Esophagus mucosa (tissue), 1 donor: ENCODE measurements around the gene NOP16. TPM values are rescaled to one million over a fixed set of nuclear protein-coding genes. Genes with fewer than 3 reads are reported as not detected.

Experiments used
- ATAC-seq: fragments of 200-7000 bp; cut with Tn5 transposase; one replicate; pipeline ENCODE4 v1.9.1; 2020
- total RNA-seq: library from RNA; stranded (reverse); gene quantifications from one replicate; pipeline ENCODE4 v1.2.4, GENCODE V29; 2023
- donor health status: DM: yes; HTN: yes; CAD: no.

NOP16 gene
- total RNA-seq, 1 donor from 2014 or later: 39.5 TPM

DNA sequence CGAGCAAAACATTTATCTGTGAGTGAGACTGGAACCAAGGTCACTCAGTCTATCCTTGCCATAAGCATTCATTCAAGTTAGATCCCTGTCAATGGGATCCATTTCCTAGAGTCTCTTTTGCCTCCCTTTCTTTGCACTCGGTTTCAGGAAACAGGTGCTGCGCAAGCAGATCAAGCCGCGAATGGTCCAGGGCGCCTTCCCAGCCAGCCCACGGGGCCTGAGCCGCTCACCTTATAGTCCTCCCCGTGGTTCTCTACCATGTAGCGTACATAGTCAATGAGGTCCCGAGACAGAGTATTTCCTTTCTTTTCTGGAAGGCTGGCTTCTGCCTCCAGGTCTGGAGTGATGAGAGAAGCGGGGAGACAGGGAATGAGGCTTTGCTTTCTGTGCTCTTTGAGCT is 3.4 kb downstream of the NOP16 start:
- no peak for ATAC-seq

DNA sequence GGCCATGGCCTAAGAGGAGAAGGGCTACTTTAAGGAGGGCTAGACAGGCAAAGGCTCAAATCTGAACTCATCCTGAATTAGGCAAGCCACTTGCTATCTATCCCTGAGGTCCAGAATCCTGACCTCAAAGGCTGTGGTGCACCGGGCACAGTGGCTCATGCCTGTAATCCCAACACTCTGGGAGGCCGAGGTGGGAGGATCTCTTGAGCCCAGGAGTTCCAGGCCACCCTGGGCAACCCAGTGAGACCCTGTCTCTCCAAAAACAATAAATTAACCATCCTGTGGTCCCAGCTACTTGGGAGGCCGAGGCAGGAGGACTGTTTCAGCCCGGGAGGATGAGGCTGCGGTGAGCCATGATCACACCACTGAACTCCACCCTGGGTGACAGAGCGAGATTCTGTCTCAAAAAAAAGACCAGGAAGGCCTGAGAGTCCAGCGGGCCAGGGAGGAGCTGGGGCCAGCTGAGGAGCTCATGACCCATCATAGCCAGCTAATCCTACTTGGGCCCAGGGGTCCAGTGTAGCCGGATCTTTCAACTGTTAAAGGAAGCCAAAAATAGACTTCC is 4.0 kb downstream of the NOP16 start:
- ATAC-seq: no peak

DNA sequence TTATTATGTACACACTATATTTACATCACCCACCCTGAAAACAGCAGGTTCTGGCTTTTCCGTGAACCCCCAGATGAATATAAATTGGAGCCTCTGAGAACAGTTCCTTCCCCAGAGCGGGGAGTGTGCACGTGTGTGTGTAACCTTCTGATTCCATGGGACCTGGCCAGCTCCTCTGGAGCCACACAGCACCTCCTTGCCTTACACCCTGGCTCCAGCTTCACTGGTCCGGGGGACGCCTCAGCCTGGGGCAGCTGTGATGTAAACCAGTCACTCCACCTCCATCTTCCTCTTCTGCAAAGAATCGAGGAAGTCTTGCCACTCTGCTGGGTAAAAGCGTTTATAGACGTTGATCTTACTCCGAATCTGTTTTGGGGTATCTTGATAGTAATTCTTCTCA is 4.4 kb downstream of the NOP16 start:
- no peak for ATAC-seq

DNA sequence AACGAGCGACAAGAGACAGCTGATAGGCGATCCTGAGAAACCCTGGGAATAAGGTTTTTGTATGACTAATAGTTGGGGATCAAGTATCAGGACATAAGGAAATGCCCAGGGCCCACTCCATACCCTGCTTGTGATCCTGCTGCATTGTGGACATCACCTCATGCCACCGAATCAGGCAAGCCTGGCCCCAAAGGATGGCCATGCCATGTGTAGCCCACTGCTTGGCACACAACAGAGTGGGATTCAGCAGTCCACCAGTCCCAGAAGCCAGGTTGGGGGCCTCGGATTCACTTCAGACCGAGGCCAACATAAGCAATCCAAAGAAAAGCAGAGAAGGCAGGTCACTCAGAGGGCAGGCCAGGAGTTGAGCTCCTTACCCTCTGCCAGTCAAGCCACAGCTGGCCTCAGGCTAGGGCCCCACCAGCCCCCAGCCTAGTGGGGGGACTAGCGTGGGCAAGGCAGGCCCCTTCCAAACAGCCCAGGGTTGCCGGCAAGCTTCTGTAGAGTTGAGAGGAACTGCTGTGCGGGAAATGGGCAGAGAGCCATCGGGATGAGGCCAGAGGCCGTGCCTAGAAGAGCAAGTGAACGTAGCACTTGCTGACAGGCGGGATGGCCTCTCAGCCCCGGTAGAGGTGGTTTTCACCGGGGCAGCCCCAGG is 5.0 kb downstream of the NOP16 start:
- no peak for ATAC-seq

DNA sequence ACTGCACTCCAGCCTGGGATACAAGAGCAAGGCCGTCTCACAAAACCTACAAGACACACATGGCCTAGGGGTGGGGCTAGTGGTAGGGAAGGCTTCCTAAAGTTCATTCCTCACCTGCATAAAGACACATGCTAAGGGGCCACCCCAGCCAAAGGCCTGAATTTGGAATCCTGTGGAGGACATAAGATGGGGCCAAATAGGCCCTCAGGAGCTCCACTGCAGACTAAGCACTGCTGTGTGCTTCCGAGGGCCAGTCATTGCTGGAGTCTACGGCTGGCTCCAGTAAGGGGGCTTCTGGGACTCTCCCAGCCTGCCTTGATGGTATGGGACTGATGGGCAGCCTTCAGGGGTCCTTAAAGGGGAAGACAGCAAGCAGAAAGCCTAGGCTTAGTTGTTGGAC is 5.7 kb downstream of the NOP16 start:
- no peak for ATAC-seq

DNA sequence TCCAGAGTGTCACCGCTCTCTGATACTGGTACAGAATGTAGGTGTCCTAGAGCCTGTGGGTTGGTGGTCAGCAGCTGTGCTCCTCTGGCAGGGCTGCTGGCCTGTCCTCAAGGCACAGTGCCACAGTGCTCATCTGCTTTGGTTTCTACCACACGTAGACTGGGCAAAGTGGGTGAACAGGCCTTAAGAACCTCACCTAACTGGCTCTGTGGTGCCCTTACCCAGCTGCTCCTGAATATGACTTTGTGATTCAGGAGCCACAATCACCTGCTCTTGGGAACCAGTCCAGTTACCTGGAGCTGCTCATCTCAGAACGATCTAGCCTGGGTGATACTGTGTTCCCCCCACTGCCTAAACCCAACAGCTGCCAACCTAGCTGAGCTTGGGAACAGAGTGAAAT is 6.4 kb downstream of the NOP16 start:
- peak; percentile 49 for ATAC-seq

- no peak for ATAC-seq
These were observed 7.0 kb downstream of the NOP16 start for GRCh38 chr5:176381423-176381822.

DNA sequence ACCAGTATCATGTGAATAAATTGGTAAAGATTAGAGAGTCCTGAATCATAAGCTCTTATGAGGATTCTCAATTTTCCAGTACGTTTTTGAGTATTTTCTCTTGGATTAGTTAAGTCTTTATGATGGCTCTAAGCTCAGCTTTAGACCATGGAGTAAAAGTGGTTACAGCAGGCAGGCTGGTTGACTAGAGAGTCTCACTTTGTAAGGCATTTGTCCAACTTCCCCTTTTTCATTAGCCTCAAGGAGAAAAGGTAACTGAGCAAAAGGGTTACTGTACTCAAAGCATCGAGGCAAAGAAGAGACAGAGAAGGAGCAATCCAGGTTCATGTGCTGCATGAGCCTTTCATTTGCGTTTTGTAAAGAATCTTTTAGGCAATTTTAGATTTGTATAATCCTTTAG is 8.5 kb downstream of the NOP16 start:
- no peak for ATAC-seq

GRCh38 chr5:176373100-176373818 is 15.1 kb downstream of the NOP16 start:
- no peak for ATAC-seq

GRCh38 chr5:176371621-176372539 is 16.5 kb downstream of the NOP16 start:
- peak; percentile 69 for ATAC-seq

GRCh38 chr5:176369934-176370711 is 18.3 kb downstream of the NOP16 start:
- ATAC-seq: no peak

DNA sequence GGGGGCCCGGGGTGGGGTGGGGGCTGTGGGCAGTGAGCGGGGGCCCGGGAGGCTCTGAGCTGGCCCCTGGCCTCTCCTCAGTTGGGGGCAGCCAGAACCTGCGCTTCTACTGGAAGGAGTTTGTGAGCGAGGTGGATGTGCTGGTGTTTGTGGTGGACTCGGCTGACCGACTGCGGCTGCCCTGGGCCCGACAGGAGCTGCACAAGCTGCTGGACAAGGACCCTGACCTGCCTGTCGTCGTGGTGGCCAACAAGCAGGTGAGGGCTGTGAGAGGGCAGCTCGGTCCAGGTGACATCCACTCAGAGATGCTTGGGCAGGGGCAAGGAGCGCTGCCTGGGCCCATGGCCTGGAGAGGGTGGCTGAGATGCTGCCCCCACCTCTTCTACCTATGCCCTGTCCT is 19.7 kb downstream of the NOP16 start:
- no peak for ATAC-seq

DNA sequence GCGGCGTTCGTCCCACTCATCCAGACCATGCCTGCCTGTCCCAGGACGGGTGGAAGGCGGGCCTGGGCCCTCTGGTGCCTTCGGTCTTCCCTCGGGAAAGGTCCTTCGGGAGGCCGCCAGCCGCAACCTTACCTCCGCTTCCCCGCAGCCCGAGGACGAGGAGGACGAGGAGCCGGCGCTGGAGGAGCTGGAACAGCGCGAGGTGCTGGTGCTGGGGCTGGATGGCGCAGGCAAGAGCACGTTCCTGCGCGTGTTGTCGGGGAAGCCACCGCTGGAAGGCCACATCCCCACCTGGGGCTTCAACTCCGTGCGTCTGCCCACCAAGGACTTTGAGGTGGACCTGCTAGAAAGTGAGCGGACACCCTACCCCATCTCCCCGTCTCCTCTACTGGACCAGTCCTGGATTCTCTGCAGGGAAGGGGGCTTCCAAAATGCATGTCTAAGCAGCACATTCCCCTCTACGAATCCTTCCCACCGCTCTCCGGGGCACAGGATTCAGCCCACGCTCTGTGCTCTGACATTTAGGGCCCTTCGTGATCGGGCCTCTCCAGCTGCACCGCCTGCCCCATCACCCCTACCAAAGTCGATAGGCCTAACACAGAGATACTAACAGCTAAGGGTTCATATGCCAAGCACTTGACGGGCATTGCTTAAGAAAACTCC is 22.0 kb downstream of the NOP16 start:
- ATAC-seq: no peak

DNA sequence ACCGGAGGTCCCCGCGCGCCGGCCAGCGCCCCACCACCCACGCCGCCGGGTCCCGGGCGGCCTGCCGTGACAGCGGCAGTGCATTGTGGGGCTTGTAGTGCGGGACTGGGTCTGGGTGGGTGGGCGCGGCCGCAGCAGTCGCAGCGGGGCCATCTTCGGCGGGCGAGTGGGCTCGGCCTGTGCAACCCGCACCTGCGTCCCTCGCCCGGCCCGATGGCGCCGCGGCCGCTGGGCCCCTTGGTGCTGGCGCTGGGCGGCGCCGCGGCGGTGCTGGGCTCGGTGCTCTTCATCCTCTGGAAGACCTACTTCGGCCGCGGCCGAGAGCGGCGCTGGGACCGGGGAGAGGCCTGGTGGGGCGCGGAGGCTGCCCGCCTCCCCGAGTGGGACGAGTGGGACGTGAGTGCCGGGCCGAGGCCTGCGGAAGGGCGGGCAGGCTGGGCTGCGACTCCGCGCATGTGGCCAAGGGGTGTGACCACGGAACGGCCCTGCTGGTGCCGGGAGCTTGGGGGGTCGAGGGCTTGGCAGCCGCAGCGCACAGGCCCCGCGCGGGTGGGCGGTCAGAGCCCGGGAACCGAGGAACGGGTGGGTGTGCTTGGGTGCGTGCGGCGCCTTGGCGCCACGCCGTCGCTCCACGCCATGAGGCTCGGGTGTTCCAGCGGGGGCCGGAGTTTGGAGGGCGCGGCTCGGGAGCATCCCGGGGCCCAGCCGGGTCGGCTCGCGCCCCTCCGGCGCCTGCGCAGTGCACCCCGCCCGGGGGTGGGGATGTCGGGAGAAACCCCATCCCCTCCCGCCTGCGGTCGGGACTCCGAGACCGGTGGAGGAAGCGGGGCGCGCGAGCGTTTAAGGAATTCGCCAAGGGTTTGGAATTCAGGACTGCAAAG is 22.8 kb downstream of the NOP16 start, which contains the start of gene ARL10:
ARL10 (plus strand) TSS at position 137 of the 881 bp plus-strand sequence; CDS start at position 214, 77 bp downstream.
- peak; percentile 44 for ATAC-seq

DNA sequence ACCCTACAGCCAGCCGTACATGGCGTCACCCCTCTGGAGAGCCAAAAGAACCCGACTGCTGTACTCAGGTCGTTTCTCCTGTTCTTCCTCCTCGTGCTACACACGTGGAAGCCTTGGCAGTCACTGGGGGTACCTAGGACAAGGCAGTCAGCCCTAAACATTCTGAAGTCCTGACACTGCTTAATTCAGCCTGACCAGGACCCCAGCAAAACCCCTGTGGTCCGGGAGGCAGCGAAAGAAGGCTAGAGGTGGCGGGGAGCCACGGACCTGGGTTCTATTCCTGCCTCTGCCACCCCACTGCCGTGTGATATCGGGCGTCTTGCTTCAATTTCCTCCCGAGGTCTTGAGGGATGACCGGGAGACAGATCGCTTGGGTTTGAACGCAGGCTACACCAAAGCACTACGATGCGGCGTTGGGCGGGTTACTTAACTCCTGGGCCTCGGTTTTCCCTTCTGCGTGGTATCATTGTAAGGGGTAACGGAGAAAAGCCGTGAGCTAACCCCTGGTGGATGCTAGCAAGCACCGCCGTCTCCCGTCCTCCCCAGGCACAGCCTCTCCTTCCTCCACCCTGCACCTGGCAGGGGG is 23.5 kb downstream of the NOP16 start:
- ATAC-seq: no peak

GRCh38 chr5:176362233-176362490 is 26.2 kb downstream of the NOP16 start:
- ATAC-seq: no peak

DNA sequence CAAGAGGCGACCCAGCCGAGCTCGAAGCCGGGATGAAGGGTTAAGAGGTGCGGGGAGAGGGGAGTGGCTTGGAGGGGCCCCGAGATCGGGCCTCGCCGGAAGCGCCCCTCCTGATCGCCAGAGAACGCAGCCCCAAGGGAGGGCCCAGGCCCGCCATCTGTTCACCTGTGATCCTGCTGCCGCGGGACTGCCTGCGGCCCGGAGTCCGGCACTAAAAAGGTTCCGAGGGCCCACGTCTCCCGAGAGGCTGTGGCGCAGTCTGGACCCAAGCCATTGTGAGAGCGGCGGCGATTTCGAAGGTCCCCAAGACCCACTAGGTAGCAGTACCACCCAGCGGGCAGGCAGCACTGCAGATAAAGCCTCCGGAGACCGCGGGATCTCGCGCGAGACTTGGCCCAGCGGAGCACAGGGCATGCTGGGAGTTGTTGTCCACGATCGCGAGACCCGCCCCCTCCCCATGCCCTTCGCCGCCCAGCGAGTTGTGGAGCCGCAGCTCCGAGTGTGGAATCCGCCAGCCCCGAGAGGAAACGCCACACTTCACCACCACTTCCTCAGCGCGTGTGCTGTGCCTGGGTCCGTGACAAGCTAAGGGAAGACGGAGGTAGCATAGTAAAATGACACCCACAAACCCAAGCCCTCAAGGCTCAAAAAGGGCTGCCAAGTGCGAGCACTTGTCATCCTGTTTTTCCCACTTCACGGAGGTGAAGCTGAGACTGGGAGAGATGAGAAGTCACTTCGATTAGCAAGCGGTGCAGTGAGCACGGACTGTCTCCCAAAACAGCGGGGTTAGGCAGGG is 26.8 kb downstream of the NOP16 start, which contains the start of gene KIAA1191:
KIAA1191 (minus strand) TSS at position 328 of the 796 bp plus-strand sequence. CDS start 2,256 bp downstream, outside the sequence.
- peak; percentile 93 for ATAC-seq

GRCh38 chr5:176360894-176361436 is 27.4 kb downstream of the NOP16 start:
- peak; percentile 3 for ATAC-seq

DNA sequence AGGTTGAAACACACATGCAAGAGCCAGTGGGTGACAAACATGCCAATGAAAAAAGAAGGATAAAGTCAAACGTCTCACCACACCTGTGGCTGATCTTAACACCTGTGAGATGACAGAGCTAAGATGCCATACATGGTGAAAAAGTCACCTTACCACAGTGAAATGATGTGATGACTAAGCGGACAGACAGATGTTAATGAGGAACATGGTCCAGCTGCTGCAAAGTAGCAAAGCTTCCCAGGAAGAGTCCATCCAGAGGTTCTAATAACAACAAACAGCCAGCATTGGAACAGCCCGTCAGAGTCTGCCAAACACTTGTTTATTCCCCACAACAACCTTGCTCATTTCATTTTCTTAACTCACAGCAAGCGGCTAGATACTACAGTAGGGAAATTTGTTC is 28.7 kb downstream of the NOP16 start:
- ATAC-seq: no peak
